Measurements from ENCODE around the gene CACNA2D3. TPM values are rescaled to one million over a fixed set of nuclear protein-coding genes. Genes with fewer than 3 reads are reported as not detected.

Gene CACNA2D3
- polyA plus RNA-seq, 1 donor from 2014 or later = 26.2 TPM

DNA sequence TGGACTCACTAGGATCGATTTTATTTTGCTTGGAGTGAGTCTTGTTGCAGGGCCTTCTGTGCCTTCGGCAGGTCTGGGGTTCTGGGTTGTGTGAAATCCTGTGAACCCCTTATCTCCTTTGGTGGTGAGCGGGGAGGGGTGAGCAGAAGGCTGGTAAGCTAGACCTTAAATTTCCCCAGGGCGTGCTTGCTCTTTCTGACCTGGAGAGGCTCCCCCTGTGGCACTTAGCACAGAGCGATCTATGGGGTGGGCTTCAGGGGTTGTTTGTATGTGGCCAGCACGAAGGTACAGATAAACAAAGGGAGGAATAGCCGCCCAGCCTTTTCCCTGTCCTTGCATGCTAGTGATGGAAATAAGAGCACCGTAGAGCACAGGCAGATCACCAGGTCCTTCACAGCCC is 11.8 kb downstream of the CACNA2D3 start:
- no peaks in the 10 kb centered on the region for H4K20me1 ChIP-seq (ENCODE audit: insufficient read depth)
- TF ChIP-seq EP300 (conservative IDR thresholded peaks at IDR 0.05; ENCODE audit: poor library complexity, severe bottlenecking) = no peak
- TF ChIP-seq MXI1 (conservative IDR thresholded peaks at IDR 0.05; ENCODE audit: poor library complexity, severe bottlenecking) = no peak
- TF ChIP-seq EZH2 (IDR thresholded peaks at IDR 0.05; ENCODE audit: borderline replicate concordance, insufficient read depth, low read length, poor library complexity, severe bottlenecking) = no peak
- no peak for TF ChIP-seq TAF1 (IDR thresholded peaks at IDR 0.05; ENCODE audit: low read depth)
- TF ChIP-seq, protein P1, sequence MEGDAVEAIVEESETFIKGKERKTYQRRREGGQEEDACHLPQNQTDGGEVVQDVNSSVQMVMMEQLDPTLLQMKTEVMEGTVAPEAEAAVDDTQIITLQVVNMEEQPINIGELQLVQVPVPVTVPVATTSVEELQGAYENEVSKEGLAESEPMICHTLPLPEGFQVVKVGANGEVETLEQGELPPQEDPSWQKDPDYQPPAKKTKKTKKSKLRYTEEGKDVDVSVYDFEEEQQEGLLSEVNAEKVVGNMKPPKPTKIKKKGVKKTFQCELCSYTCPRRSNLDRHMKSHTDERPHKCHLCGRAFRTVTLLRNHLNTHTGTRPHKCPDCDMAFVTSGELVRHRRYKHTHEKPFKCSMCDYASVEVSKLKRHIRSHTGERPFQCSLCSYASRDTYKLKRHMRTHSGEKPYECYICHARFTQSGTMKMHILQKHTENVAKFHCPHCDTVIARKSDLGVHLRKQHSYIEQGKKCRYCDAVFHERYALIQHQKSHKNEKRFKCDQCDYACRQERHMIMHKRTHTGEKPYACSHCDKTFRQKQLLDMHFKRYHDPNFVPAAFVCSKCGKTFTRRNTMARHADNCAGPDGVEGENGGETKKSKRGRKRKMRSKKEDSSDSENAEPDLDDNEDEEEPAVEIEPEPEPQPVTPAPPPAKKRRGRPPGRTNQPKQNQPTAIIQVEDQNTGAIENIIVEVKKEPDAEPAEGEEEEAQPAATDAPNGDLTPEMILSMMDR (IDR thresholded peaks at IDR 0.05; ENCODE audit: poor library complexity, severe bottlenecking) = no peak
- TF ChIP-seq POLR2AphosphoS5 (IDR thresholded peaks at IDR 0.05) = no peak
- TF ChIP-seq SMC3 (conservative IDR thresholded peaks at IDR 0.05; ENCODE audit: poor library complexity) = no peak
- no peak for TF ChIP-seq RAD21 (conservative IDR thresholded peaks at IDR 0.05)
- TF ChIP-seq, protein P2, sequence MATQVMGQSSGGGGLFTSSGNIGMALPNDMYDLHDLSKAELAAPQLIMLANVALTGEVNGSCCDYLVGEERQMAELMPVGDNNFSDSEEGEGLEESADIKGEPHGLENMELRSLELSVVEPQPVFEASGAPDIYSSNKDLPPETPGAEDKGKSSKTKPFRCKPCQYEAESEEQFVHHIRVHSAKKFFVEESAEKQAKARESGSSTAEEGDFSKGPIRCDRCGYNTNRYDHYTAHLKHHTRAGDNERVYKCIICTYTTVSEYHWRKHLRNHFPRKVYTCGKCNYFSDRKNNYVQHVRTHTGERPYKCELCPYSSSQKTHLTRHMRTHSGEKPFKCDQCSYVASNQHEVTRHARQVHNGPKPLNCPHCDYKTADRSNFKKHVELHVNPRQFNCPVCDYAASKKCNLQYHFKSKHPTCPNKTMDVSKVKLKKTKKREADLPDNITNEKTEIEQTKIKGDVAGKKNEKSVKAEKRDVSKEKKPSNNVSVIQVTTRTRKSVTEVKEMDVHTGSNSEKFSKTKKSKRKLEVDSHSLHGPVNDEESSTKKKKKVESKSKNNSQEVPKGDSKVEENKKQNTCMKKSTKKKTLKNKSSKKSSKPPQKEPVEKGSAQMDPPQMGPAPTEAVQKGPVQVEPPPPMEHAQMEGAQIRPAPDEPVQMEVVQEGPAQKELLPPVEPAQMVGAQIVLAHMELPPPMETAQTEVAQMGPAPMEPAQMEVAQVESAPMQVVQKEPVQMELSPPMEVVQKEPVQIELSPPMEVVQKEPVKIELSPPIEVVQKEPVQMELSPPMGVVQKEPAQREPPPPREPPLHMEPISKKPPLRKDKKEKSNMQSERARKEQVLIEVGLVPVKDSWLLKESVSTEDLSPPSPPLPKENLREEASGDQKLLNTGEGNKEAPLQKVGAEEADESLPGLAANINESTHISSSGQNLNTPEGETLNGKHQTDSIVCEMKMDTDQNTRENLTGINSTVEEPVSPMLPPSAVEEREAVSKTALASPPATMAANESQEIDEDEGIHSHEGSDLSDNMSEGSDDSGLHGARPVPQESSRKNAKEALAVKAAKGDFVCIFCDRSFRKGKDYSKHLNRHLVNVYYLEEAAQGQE (IDR thresholded peaks at IDR 0.05; ENCODE audit: borderline replicate concordance) = no peak

DNA sequence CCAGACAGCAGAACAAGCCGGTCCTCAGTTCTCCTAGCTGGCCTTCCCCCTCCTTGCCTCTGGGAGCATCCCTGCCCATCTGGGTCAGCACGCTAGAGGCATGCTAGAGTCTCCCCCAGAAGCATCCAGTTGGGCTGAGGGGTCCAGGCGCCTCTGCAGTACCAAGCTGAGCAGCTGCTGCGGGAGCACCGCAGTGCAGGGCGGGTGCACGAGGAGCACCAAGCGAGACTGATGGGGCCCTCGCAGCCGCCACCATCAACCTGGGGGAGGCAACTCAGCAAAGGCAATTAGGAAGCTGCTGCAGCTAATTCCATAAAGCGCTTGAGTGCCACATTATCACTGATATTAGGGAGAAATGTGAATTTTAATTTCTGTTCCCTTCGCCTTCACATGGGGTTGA is 12.4 kb downstream of the CACNA2D3 start:
- Histone ChIP-seq H3K27me3 (ENCODE audit: insufficient read depth, low read depth, low read length) (no peaks in the 10 kb centered on the region), H3K27ac (ENCODE audit: low read length) (no peak overlapping the region), H3K9ac (ENCODE audit: low read length) (no peak overlapping the region), H3K79me2 (replicated peaks; ENCODE audit: insufficient read depth, low read length) (no peaks in the 10 kb centered on the region), H3K9me2 (ENCODE audit: insufficient read depth, low read length) (no peaks in the 10 kb centered on the region), H3K36me3 (ENCODE audit: insufficient read depth, low read length) (no peaks in the 10 kb centered on the region), H3K4me3 (ENCODE audit: low read length) (no peak overlapping the region), H4K20me1 (ENCODE audit: insufficient read depth) (no peaks in the 10 kb centered on the region), H3F3A (ENCODE audit: insufficient read depth, low read length, poor library complexity, severe bottlenecking) (no peaks in the 10 kb centered on the region), H3K4me2 (ENCODE audit: low read length) (no peak overlapping the region), H2AFZ (ENCODE audit: low read depth, low read length) (no peak overlapping the region), H3K9me3 (ENCODE audit: low read length) (no peaks in the 10 kb centered on the region)
- TF ChIP-seq EZH2 (IDR thresholded peaks at IDR 0.05; ENCODE audit: borderline replicate concordance, insufficient read depth, low read length, poor library complexity, severe bottlenecking) = no peak
- TF ChIP-seq POLR2AphosphoS5 (IDR thresholded peaks at IDR 0.05) = no peak
- no peak for TF ChIP-seq RAD21 (conservative IDR thresholded peaks at IDR 0.05)
- no peak for TF ChIP-seq TAF1 (IDR thresholded peaks at IDR 0.05; ENCODE audit: low read depth)
- TF ChIP-seq, protein P2 (IDR thresholded peaks at IDR 0.05; ENCODE audit: borderline replicate concordance) = no peak
- no peak for TF ChIP-seq MXI1 (conservative IDR thresholded peaks at IDR 0.05; ENCODE audit: poor library complexity, severe bottlenecking)

More for the DNA sequence above, 11.8 kb downstream of the CACNA2D3 start:
- Histone ChIP-seq H3K36me3 (ENCODE audit: insufficient read depth, low read length) (no peaks in the 10 kb centered on the region), H3K9me3 (ENCODE audit: low read length) (no peaks in the 10 kb centered on the region), H3K79me2 (replicated peaks; ENCODE audit: insufficient read depth, low read length) (no peaks in the 10 kb centered on the region), H3K9ac (ENCODE audit: low read length) (no peak overlapping the region), H3K27ac (ENCODE audit: low read length) (no peak overlapping the region), H2AFZ (ENCODE audit: low read depth, low read length) (no peak overlapping the region), H3K4me3 (ENCODE audit: low read length) (no peak overlapping the region), H3K4me2 (ENCODE audit: low read length) (no peak overlapping the region), H3F3A (ENCODE audit: insufficient read depth, low read length, poor library complexity, severe bottlenecking) (no peaks in the 10 kb centered on the region), H3K27me3 (ENCODE audit: insufficient read depth, low read depth, low read length) (no peaks in the 10 kb centered on the region), H3K9me2 (ENCODE audit: insufficient read depth, low read length) (no peaks in the 10 kb centered on the region)

All from neural cell (in vitro differentiated cells).